Spinal cord (tissue), 10 donors: ENCODE results near the gene OAF. TPM values are rescaled to one million over a fixed set of nuclear protein-coding genes. Genes with fewer than 3 reads are reported as not detected.
"Not testable (repeated sequence)": the region's sequence is repeated elsewhere in the genome, so short reads cannot be mapped to it uniquely, and the experiment has no call there.

ENCODE experiments used
- DNase-seq, 6 donors: peaks; one replicate each; pipeline versions ENCODE4 v3.0.0 to v3.0.0-alpha.2; 2013 to 2015; ENCODE audit warnings: low spot score in 6 of 6, low read depth in 4 of 6
- H3K27ac ChIP-seq: one replicate; pipeline ENCODE4 v1.5.1; 2013; ENCODE audit warnings: low read depth, low read length, control low read depth
- H3K27me3 ChIP-seq: one replicate; pipeline ENCODE4 v1.6.1; 2013; ENCODE audit warnings: low read length; ENCODE audit not compliant: control insufficient read depth, insufficient read depth
- H3K36me3 ChIP-seq: one replicate; pipeline ENCODE4 v1.6.1; 2013; ENCODE audit warnings: low read length; ENCODE audit not compliant: control insufficient read depth, insufficient read depth
- H3K4me1 ChIP-seq: one replicate; pipeline ENCODE4 v1.6.1; 2013; ENCODE audit warnings: low read length; ENCODE audit not compliant: control insufficient read depth, insufficient read depth
- H3K4me3 ChIP-seq: one replicate; pipeline ENCODE4 v1.5.1; 2013; ENCODE audit warnings: low read depth, low read length, control low read depth
- H3K9me3 ChIP-seq: one replicate; pipeline ENCODE4 v1.6.1; 2013; ENCODE audit warnings: low read length; ENCODE audit not compliant: control insufficient read depth, insufficient read depth
- WGBS: methylation state at CpG from one replicate; pipeline ENCODE4 v1.1.5; 2013; ENCODE audit warnings: missing lambda C conversion rate; ENCODE audit not compliant: insufficient coverage; 5-methylcytosine and 5-hydroxymethylcytosine counted together
- polyA plus RNA-seq, 2 donors: library from polyadenylated mRNA; unstranded; fragments of 120-200 nt; gene quantifications; one replicate each; pipeline ENCODE4 v1.2.1, GENCODE V29; 2013; ENCODE audit not compliant: insufficient read length in 2 of 2
- total RNA-seq, 2 donors: library from RNA; depleted of rRNA in 1 of 2; stranded (reverse); fragments of 120-200 nt in 1 of 2; fragments of >200 nt in 1 of 2; gene quantifications; one replicate each; pipeline versions ENCODE4 v1.2.3 to v1.2.4, GENCODE V29; 2013 to 2014
- donor health status: healthy.

OAF gene
- total and polyA plus RNA-seq, 4 donors, result 9.3 to 37.5 (median 18.5) TPM

DNA sequence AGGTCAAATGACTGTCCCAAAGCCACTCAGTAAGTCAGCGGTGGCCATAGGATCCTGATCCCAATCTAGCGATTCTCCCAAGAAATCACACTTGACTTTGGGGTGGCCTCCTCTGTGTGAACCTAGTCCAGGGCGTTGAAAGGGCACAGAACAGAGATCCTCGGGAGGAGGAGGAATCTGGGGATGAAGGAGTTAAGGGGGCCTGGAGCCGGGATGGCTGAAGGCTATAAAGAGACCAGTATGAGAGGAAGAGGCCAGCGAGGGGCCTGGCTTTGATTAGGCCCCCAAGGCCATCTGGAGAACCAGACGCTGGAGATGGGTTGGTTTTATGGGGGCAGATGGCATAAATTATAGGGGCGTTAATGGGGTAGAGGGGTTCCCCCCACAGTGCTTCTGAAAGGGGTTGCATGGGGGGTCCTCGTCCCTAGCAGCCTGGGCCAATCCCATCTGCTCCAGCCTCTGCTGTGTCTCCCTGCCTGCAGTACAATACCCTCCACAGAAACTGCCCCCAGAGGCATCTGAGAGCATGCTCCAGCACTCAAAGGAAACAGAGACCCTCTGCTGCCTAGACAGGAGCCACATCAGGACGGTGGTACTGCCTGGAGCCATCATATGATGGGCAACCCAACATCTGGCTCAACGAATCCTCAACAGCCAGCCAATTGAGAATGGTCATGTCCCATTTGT, 37.7 kb upstream of the OAF start:
- DNase-seq, result no peak
- no peak overlapping the region for H3K4me3 ChIP-seq
- WGBS, result 60% methylated on average over 8 of the region's 11 CpGs
- H3K27me3 ChIP-seq, result peaks cover 18% of the 10 kb centered on the region
- H3K27ac ChIP-seq, result no peak overlapping the region
- peaks cover 32% of the 10 kb centered on the region for H3K4me1 ChIP-seq
- no peaks in the 10 kb centered on the region for H3K9me3 ChIP-seq
- no peaks in the 10 kb centered on the region for H3K36me3 ChIP-seq

DNA sequence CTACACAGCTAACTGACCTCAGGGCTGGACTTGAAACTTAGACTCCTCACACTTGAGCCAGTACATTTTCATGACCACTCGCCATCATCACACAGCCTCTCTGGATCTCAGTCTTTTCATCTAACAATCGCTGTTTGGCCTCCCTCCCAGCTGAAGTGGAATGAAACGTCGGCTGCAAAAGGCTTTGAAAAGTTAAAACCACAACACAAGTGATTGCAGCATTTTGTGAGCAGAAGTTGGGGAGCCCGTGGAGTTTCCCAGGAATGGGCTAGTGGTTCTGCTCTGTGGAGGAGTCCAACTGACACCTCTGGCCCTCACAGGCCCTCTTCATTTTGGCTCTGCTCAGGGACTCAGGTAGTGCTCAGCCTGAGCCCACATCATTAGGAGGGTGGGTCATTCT, 37.0 kb upstream of the OAF start:
- Histone ChIP-seq H3K9me3 (no peaks in the 10 kb centered on the region), H3K4me1 (peaks cover 33% of the 10 kb centered on the region), H3K4me3 (no peak overlapping the region), H3K36me3 (no peaks in the 10 kb centered on the region), H3K27ac (no peak overlapping the region), H3K27me3 (peaks cover 16% of the 10 kb centered on the region)
- 93% methylated on average over 2 of the region's 5 CpGs for WGBS
- DNase-seq, result no peak

DNA sequence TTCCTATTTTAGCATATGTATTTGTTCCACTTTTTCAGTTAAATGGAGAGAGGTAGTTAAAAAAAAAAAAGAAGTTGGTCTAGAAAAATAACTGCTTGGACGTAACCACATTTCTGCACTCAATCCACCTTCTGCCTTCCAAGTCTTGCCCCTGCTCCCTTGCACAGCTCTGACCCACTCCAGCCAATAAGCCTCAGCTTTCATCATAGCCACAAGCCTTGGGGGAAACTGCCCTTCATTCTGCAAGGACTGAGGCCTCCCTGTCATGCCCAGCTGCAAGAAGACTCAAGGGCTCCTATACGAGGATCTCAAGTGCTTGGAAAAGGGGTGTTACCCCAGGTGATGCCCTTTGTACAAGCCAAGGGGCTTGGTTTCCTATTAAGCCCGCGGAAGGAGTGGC, 36.0 kb upstream of the OAF start:
- H3K4me3 ChIP-seq, result no peak overlapping the region
- H3K9me3 ChIP-seq, result no peaks in the 10 kb centered on the region
- WGBS, result 93% methylated on average over 4 of the region's 4 CpGs
- no peak for DNase-seq
- H3K27me3 ChIP-seq, result peaks cover 12% of the 10 kb centered on the region
- H3K27ac ChIP-seq, result no peak overlapping the region
- peaks cover 30% of the 10 kb centered on the region for H3K4me1 ChIP-seq
- H3K36me3 ChIP-seq, result no peaks in the 10 kb centered on the region

GRCh38 chr11:120178561-120179056, 32.2 kb upstream of the OAF start:
- no peaks in the 10 kb centered on the region for H3K9me3 ChIP-seq
- peak overlapping the region; percentile 29 for H3K27ac ChIP-seq
- DNase-seq, result no peak
- no peaks in the 10 kb centered on the region for H3K27me3 ChIP-seq
- no peak overlapping the region for H3K4me3 ChIP-seq
- no peaks in the 10 kb centered on the region for H3K36me3 ChIP-seq
- WGBS, result 89% methylated on average over 5 of the region's 5 CpGs
- peaks cover 51% of the 10 kb centered on the region for H3K4me1 ChIP-seq

- peaks cover 56% of the 10 kb centered on the region for H3K4me1 ChIP-seq
- H3K27ac ChIP-seq, result peak overlapping the region; percentile 29
- H3K9me3 ChIP-seq, result no peaks in the 10 kb centered on the region
- 77% methylated on average over 10 of the region's 10 CpGs for WGBS
- DNase-seq, result no peak
- H3K4me3 ChIP-seq, result no peak overlapping the region
- H3K27me3 ChIP-seq, result no peaks in the 10 kb centered on the region
- no peaks in the 10 kb centered on the region for H3K36me3 ChIP-seq
Observed at GRCh38 chr11:120179057-120179672, 31.7 kb upstream of the OAF start.

GRCh38 chr11:120180063-120180462, 30.8 kb upstream of the OAF start:
- Histone ChIP-seq H3K27ac (peak overlapping the region; percentile 55), H3K4me1 (peaks cover 63% of the 10 kb centered on the region)
- not testable (repeated sequence) for H3K4me3 ChIP-seq, H3K27me3 ChIP-seq, H3K9me3 ChIP-seq, H3K36me3 ChIP-seq, DNase-seq
- 82% methylated on average over 4 of the region's 6 CpGs for WGBS

- peak in 3 of 6 donors; percentile 36 to 81 (median 75) for DNase-seq
- Histone ChIP-seq H3K4me1 (peaks cover 69% of the 10 kb centered on the region), H3K4me3 (no peak overlapping the region), H3K27me3 (no peaks in the 10 kb centered on the region), H3K9me3 (no peaks in the 10 kb centered on the region), H3K36me3 (no peaks in the 10 kb centered on the region), H3K27ac (peak overlapping the region; percentile 55)
- 53% methylated on average over 7 of the region's 11 CpGs for whole genome bisulfite sequencing
Observed at GRCh38 chr11:120180551-120181232, 30.1 kb upstream of the OAF start.

GRCh38 chr11:120181376-120181975, 29.4 kb upstream of the OAF start:
- 79% methylated on average over 6 of the region's 10 CpGs for WGBS
- Histone ChIP-seq H3K36me3 (no peaks in the 10 kb centered on the region), H3K27ac (no peak overlapping the region), H3K4me3 (no peak overlapping the region), H3K27me3 (no peaks in the 10 kb centered on the region), H3K9me3 (no peaks in the 10 kb centered on the region), H3K4me1 (peaks cover 77% of the 10 kb centered on the region)
- no peak for DNase-seq

DNA sequence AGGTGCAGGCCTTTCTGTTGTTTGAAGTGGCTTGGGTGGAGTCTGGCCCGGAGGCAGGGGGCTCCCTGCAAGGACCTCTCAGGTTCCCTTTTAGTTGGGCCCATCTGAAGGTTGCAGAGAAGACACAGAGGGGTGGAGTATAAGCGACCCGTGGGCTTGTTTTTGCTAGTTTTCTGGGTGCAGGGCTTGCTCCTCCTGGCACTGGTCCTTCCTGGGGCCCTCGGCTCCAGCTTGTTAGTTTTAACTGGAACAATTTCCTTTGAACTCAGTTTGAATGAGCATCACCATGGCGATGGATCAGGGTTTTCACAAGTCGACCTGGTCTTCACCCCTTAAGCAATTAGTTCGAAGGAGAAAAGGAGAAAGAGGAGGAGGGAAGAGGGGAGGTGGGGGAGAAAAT, 28.5 kb upstream of the OAF start:
- 26% methylated on average over 7 of the region's 7 CpGs for WGBS
- H3K27me3 ChIP-seq, result no peaks in the 10 kb centered on the region
- no peaks in the 10 kb centered on the region for H3K36me3 ChIP-seq
- no peak overlapping the region for H3K4me3 ChIP-seq
- DNase-seq, result peak in 2 of 6 donors; percentile 73 to 74
- no peaks in the 10 kb centered on the region for H3K9me3 ChIP-seq
- H3K27ac ChIP-seq, result peak overlapping the region; percentile 54
- peaks cover 86% of the 10 kb centered on the region for H3K4me1 ChIP-seq
